Cardiac muscle cell (in vitro differentiated cells and primary cell): Measurements from ENCODE around the gene ARHGEF28. TPM values are rescaled to one million over a fixed set of nuclear protein-coding genes. Genes with fewer than 3 reads are reported as not detected.
A peak's percentile ranks its signal among the peaks of the same experiment; 100 is the strongest.

Source experiments
- DNase-seq, 2 donors: peaks; one replicate each; pipeline versions ENCODE4 v3.0.0 to v3.0.0-alpha.2; 2010 to 2017; ENCODE audit warnings: low read depth in 1 of 2, low spot score in 1 of 2
- H3K27ac ChIP-seq: fragments of 200-600 bp; sonication (generic); 2 replicates; pipeline ENCODE4 v1.5.1; 2016
- H3K27me3 ChIP-seq: fragments of 200-600 bp; sonication (generic); 2 replicates; pipeline ENCODE4 v1.6.0; 2016; ENCODE audit warnings: control low read depth
- H3K36me3 ChIP-seq: fragments of 200-600 bp; sonication (generic); 2 replicates; pipeline ENCODE4 v1.5.1; 2016; ENCODE audit warnings: control low read depth
- H3K4me1 ChIP-seq: fragments of 200-600 bp; sonication (generic); 2 replicates; pipeline ENCODE4 v1.8.1; 2017; ENCODE audit warnings: low read depth, mild to moderate bottlenecking, mixed run types
- H3K4me3 ChIP-seq: fragments of 200-600 bp; sonication (generic); 2 replicates; pipeline ENCODE4 v1.5.1; 2016; ENCODE audit warnings: mild to moderate bottlenecking
- H3K9me3 ChIP-seq: fragments of 200-600 bp; sonication (generic); 2 replicates; pipeline ENCODE4 v1.5.1; 2017; ENCODE audit warnings: low read depth, mild to moderate bottlenecking, control low read depth
- CTCF ChIP-seq: IDR thresholded peaks from 2 replicates; pipeline ENCODE4 v1.5.1; 2012; ENCODE audit warnings: low read depth, mild to moderate bottlenecking, low read length
- polyA plus RNA-seq: library from polyadenylated mRNA; unstranded; fragments of >200 nt; fragmentation: Nextera tagmentation; extraction: Ambion mirVana; gene quantifications from 2 replicates; pipeline ENCODE4 v1.2.1, GENCODE V29; 2016
- total RNA-seq: library from RNA; depleted of rRNA; stranded (reverse); fragments of >200 nt; gene quantifications from 2 replicates; pipeline ENCODE4 v1.2.3, GENCODE V29; 2016

Gene ARHGEF28
- total and polyA plus RNA-seq, 2 experiments from 2014 or later, result 0.30 TPM; not detected in 1

GRCh38 chr5:73726071-73726470 is 100.1 kb downstream of the ARHGEF28 start:
- H3K27me3 ChIP-seq, result peaks cover 90% of the 10 kb centered on the region
- H3K4me1 ChIP-seq, result no peaks in the 10 kb centered on the region
- H3K36me3 ChIP-seq, result no peaks in the 10 kb centered on the region
- DNase-seq, result no peak
- H3K9me3 ChIP-seq, result no peaks in the 10 kb centered on the region
- TF ChIP-seq CTCF, result no peak
- H3K27ac ChIP-seq, result no peak overlapping the region
- H3K4me3 ChIP-seq, result no peak overlapping the region

GRCh38 chr5:73726606-73727231 is 100.7 kb downstream of the ARHGEF28 start:
- TF ChIP-seq CTCF, result no peak
- H3K27ac ChIP-seq, result no peak overlapping the region
- DNase-seq, result peak in 1 of 2 donors; percentile 53
- H3K36me3 ChIP-seq, result no peaks in the 10 kb centered on the region
- H3K9me3 ChIP-seq, result no peaks in the 10 kb centered on the region
- H3K27me3 ChIP-seq, result peaks cover 90% of the 10 kb centered on the region
- H3K4me1 ChIP-seq, result no peaks in the 10 kb centered on the region
- H3K4me3 ChIP-seq, result no peak overlapping the region

GRCh38 chr5:73727470-73727869 is 101.5 kb downstream of the ARHGEF28 start:
- no peak overlapping the region for H3K4me3 ChIP-seq
- TF ChIP-seq CTCF, result no peak

GRCh38 chr5:73728493-73729273 is 102.7 kb downstream of the ARHGEF28 start:
- Histone ChIP-seq H3K9me3 (no peaks in the 10 kb centered on the region), H3K27ac (no peak overlapping the region), H3K4me3 (no peak overlapping the region), H3K4me1 (no peaks in the 10 kb centered on the region), H3K36me3 (no peaks in the 10 kb centered on the region), H3K27me3 (peaks cover 79% of the 10 kb centered on the region)
- no peak for DNase-seq
- TF ChIP-seq CTCF, result no peak

More at GRCh38 chr5:73727470-73727869, 101.5 kb downstream of the ARHGEF28 start:
- H3K27me3 ChIP-seq, result peaks cover 89% of the 10 kb centered on the region
- H3K36me3 ChIP-seq, result no peaks in the 10 kb centered on the region
- no peak overlapping the region for H3K27ac ChIP-seq
- DNase-seq, result no peak
- H3K4me1 ChIP-seq, result no peaks in the 10 kb centered on the region
- H3K9me3 ChIP-seq, result no peaks in the 10 kb centered on the region

- no peak for TF ChIP-seq CTCF
- H3K27ac ChIP-seq, result no peak overlapping the region
- no peak overlapping the region for H3K4me3 ChIP-seq
- H3K27me3 ChIP-seq, result peaks cover 73% of the 10 kb centered on the region
- DNase-seq, result no peak
- H3K4me1 ChIP-seq, result no peaks in the 10 kb centered on the region
- no peaks in the 10 kb centered on the region for H3K36me3 ChIP-seq
- H3K9me3 ChIP-seq, result no peaks in the 10 kb centered on the region
These were observed 103.3 kb downstream of the ARHGEF28 start for GRCh38 chr5:73729329-73729728.
